Activated CD4-positive, CD25-positive, alpha-beta regulatory T cell treated with anti-CD3 and anti-CD28 coated beads, Interleukin-2, amount 50 U/mL, for 72 hours (primary cell): Measurements from ENCODE around the gene CREB3.
A peak's percentile ranks its signal among the peaks of the same experiment; 100 is the strongest.

ENCODE experiments used
- DNase-seq: peaks from one replicate; pipeline ENCODE4 v3.0.0; 2021

The CREB3 gene

DNA sequence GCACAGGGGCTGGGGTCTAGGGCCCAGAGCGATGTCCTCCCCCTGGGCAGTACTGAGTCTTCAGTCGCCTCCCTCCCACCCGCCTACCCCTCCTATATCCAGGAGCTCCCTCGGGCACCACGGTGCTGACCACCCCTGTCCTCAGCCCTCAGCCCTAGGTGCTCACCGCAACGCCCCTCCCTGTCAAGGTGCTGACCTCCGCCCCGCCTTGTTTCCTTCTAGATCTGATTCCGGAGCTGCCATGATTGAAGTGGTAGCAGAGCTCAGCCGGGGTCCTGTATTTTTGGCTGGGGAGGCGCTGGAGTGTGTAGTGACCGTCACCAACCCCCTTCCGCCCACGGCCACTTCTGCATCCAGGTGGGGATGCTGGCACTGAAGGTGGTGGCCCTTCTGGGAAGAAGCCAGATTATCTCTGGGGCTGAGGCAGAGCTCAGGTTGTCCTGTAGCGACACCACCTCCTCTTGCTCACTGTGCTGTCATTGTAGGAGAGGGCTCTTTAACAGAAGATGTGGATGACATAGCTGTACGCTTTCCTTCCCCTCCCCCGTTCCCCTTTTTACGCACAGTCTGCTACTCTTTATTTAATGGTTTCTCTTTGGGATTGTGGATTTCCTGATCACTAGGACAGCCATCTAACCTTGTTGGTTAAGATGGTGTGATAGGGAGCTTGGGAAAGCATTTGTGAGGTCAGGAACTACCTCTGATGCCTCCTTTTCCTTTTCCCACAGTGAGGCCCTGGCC, 17.2 kb downstream of the CREB3 start:
- DNase-seq: peak; percentile 56

- DNase-seq: no peak
Observed at GRCh38 chr9:35750256-35750531, 17.7 kb downstream of the CREB3 start.

- no peak for DNase-seq
Observed at GRCh38 chr9:35753466-35753865, 21.0 kb downstream of the CREB3 start.

GRCh38 chr9:35754264-35754663, 21.8 kb downstream of the CREB3 start, which contains the start of gene MSMP:
Gene MSMP (minus strand): TSS chr9:35754276. CDS start chr9:35754129, 147 bp downstream.
- no peak for DNase-seq

DNA sequence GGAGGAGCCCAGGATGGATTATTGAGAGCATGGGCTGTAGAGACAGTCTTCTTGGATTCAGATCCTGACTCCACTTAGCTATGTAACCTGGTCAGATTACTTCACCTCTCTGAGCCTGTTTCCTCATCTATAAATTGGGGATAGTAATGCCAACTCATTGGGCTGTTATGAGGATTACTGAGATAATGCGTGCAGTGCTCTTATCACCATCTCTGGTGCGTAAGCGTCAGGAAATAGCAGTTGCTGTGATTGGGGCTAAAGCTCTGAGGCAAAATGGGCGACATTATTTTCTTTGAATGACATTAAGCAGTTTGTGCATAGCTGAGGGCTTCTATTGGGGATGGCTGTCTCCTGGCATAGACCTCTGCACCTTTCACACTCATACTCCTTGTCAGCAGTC, 22.6 kb downstream of the CREB3 start:
- DNase-seq: no peak

- peak; percentile 77 for DNase-seq
Observed at GRCh38 chr9:35756275-35757225, 24.1 kb downstream of the CREB3 start.

GRCh38 chr9:35757226-35757891, 24.9 kb downstream of the CREB3 start:
- peak; percentile 54 for DNase-seq

- DNase-seq: no peak
Observed at GRCh38 chr9:35757892-35758275, 25.4 kb downstream of the CREB3 start.

- no peak for DNase-seq
Observed at GRCh38 chr9:35758475-35759050, 26.1 kb downstream of the CREB3 start.

GRCh38 chr9:35759795-35760194, 27.3 kb downstream of the CREB3 start:
- no peak for DNase-seq

DNA sequence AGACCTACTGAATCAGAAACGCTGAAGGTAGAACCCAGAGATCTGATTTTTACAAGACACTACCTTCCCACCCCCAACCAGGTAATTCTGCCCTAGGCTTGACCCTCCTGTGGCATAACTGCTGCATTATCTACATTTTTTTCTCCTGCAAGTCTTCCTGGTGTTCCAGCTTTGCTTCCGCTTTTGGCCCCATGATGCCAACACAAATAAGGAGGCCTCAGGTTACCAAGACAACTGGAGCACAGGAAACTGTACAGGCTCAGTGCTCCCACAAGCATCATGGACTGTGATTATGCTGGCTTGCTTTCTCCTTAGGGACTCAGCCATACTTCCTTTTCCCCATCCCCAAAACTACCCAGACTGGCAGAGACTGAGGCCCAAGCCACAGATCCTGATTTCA, 28.2 kb downstream of the CREB3 start:
- no peak for DNase-seq

- no peak for DNase-seq
Observed at GRCh38 chr9:35763181-35763580, 30.7 kb downstream of the CREB3 start.

GRCh38 chr9:35763803-35764202, 31.3 kb downstream of the CREB3 start:
- DNase-seq: no peak

DNA sequence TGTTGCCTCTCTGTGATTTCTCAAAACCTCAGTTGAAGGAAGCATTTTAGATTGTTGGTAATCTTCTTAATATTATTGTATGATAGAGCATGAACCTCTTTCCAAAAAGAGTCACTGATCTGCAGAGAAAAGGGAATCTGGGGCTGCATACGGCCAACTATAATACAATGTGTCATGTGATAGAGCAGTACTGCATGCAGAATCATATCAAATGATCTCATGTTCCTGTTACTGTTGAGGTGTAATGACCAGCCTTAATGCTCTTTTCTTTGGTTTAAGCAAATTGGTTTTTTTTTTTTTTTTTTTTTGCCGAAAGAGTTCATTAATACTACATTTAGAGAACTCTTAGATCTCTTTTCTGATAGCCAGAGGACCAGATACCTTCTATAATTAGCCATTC, 34.5 kb downstream of the CREB3 start:
- DNase-seq: no peak

DNA sequence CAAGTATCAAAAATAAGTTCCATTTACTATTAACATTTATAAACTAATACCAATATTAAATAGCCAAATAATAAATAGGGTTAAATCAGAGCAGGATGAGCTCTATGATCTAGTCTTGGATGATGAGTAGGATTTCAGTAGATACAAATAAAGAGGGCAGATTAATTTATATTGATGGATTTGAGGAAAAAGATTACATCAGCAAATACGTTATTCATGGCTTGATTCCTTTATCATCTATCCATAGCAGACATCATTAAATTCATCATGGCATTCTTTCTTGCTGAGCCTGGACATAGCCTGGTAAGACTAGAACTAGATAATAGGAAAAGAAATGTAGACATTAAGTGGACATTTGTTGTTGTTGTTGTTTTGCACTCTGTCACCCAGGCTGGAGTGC, 35.0 kb downstream of the CREB3 start:
- no peak for DNase-seq

GRCh38 chr9:35769763-35770162, 37.3 kb downstream of the CREB3 start:
- no peak for DNase-seq

DNA sequence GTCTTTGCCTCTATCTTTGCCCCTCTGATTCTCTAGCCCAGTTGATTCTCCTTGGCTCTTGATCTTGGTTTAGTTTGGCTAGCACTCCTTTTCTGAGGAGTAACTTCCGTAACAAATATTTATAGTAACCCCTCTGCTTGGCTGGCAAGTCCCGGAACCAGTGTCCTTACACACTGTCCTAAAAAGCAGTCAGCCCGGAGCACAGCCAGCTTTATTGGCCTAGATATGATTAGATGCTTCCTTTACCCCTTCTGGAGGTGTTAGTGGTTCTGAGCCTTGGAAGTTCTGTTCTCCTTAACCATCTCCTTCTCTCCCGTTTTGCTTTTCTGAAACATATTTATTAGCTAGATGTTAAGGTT, 38.6 kb downstream of the CREB3 start:
- no peak for DNase-seq

DNA sequence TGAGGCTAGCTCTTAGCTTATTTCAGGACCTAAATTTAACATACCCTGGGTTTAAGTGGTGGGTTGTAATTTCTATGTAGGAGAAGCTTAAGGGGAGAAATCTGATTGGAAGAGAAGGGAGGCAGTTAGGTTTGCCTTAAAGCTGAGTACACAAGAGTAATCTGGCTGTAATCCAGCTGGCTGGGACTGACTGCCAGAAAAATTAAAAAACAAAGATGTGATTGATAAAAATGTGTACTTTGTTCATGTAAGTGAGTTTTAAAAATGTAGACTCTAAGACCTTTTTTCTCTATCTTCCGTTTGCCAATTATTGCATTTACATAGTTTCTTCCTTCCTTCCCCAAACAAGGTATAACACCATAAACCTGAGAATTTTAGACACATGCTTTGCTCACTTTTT, 39.1 kb downstream of the CREB3 start:
- DNase-seq: no peak

DNA sequence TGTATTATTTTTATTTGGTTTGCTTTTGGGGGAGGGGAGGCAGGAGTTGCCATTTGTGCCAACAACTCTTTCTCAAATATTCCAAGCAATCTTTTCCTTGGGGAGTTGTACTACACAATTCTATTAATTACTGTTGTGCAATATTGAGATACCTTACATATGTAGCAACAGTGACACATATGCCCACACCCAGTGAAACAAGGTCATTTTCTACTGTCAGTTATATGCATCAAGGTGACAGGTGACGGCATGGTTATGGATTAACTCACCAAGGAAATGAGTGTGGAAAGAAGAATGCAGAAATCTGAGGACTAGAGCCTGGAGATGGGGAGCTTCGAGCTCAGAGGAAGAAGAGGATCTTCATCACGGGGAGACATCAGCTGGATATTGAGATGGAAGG, 39.5 kb downstream of the CREB3 start:
- DNase-seq: no peak

- DNase-seq: no peak
Observed at GRCh38 chr9:35774907-35775635, 42.6 kb downstream of the CREB3 start.

DNA sequence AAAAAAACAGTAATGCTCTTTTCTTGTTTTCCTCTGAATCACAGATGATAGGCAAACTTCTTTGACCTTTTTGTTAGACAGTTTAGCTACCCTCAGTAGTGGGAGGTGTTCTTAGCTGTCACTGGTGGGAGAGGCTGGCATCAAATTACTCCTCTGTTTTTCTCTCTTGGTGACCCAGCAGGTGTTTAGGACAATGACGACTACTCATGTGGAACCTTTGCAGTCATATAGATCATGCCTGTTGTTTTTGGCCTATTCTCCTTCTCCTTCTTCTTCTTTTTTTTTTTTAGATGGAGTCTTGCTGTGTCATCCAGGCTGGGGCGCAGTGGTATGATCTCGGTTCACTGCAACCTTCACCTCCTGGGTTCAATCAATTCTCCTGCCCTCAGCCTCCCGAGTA, 43.6 kb downstream of the CREB3 start:
- DNase-seq: no peak

GRCh38 chr9:35778496-35778895, 46.0 kb downstream of the CREB3 start:
- no peak for DNase-seq

- DNase-seq: no peak
Observed at GRCh38 chr9:35781066-35781465, 48.6 kb downstream of the CREB3 start.
